SK-N-MC (cell line): Measurements from ENCODE around the gene PLXDC2.

Experiments
- EZH2 ChIP-seq: fragments of 200-600 bp; sonication (generic); IDR thresholded peaks from one replicate; pipeline ENCODE4 v1.6.1; 2017; ENCODE audit warnings: antibody characterized with exemption
- FOXP2 ChIP-seq: optimal IDR thresholded peaks from 2 replicates; pipeline ENCODE3; 2011; ENCODE audit warnings: mild to moderate bottlenecking, moderate library complexity; ENCODE audit not compliant: insufficient read depth; ENCODE audit errors: extremely low read length, control extremely low read depth
- POLR2AphosphoS5 ChIP-seq: IDR thresholded peaks from 2 replicates; pipeline ENCODE4 v1.6.1; 2012; ENCODE audit warnings: mild to moderate bottlenecking, low read depth, low read length, borderline replicate concordance

DNA sequence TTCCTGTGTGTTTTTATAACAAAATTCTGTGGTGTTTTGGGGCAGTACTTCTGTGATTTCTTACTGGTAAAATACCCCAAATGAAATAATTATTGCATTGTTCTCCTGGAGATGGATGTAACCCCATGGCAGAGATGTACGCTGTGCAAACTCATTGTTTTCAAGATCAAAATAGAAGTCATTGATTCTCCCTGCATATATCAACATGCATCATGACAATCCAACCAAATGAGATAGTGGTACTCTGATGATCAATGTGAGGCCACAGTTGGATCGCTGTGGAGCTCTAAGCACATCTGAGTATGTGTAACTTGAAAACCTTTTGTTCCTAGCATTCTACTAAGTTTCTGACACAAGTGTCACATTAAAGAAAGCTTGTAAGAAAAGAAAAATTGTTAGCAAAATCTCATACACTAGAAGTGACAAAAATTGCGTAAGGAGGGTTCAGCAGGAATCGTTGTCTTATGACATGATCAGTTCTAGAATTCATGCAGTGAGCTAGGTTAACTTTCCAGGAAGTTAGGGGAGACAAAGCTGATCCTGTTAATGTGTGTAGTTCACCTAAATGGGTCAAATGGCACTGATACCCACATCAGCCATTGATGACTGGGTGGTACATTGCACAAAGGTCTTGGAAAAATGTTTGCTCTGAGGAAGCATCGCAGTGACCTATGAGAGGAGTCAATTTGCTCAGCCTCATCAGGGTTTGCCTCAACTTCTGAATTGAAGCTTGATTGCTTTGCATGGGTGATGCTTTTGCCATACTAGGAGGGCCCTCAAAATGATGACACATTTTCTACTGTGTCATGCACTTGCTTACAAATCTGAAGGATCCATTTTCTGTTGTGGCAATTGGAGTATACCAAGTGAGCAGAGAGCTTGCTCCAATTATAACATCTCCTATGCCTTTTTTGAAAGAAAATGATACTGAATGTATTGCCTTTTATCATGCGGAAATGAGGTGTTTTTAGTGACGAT lies 145.1 kb downstream of the PLXDC2 start:
- TF ChIP-seq POLR2AphosphoS5 (no peak), EZH2 (no peak), FOXP2 (no peak)
